Liver (tissue), 9 donors: ENCODE data around the gene DAPK1. TPM values are rescaled to one million over a fixed set of nuclear protein-coding genes. Genes with fewer than 3 reads are reported as not detected.

Experiments
- DNase-seq: peaks from one replicate; pipeline ENCODE4 v3.0.0-alpha.2; 2017; ENCODE audit warnings: low spot score
- H3K27ac ChIP-seq, 2 donors: one replicate each; pipeline ENCODE4 v1.7.0; 2013; ENCODE audit warnings: inconsistent platforms in 2 of 2, low read length in 2 of 2, control low read depth in 1 of 2, low read depth in 1 of 2, mild to moderate bottlenecking in 1 of 2
- H3K27me3 ChIP-seq, 4 donors: one replicate each; pipeline versions ENCODE4 v1.6.1 to v1.7.0; 2013; ENCODE audit warnings: low read length in 3 of 4, inconsistent platforms in 1 of 4, mild to moderate bottlenecking in 1 of 4, moderate library complexity in 1 of 4; ENCODE audit not compliant: control insufficient read depth in 4 of 4, insufficient read depth in 4 of 4
- H3K36me3 ChIP-seq, 4 donors: one replicate each; pipeline versions ENCODE4 v1.6.1 to v1.7.0; 2013; ENCODE audit warnings: low read length in 3 of 4, mild to moderate bottlenecking in 3 of 4, low read depth in 1 of 4, moderate library complexity in 1 of 4; ENCODE audit not compliant: control insufficient read depth in 4 of 4, insufficient read depth in 3 of 4
- H3K4me1 ChIP-seq, 4 donors: one replicate each; pipeline versions ENCODE4 v1.6.1 to v1.7.0; 2013; ENCODE audit warnings: low read length in 3 of 4, mild to moderate bottlenecking in 3 of 4, moderate library complexity in 1 of 4; ENCODE audit not compliant: control insufficient read depth in 4 of 4, insufficient read depth in 4 of 4
- H3K4me3 ChIP-seq, 3 donors: one replicate each; pipeline versions ENCODE4 v1.6.1 to v1.7.0; 2013; ENCODE audit warnings: low read length in 3 of 3, control low read depth in 1 of 3, low read depth in 1 of 3, mild to moderate bottlenecking in 1 of 3
- H3K9ac ChIP-seq, 2 donors: one replicate each; pipeline ENCODE4 v1.7.0; 2013; ENCODE audit warnings: low read length in 2 of 2, mild to moderate bottlenecking in 2 of 2, moderate library complexity in 2 of 2, control low read depth in 1 of 2, low read depth in 1 of 2
- H3K9me3 ChIP-seq, 4 donors: one replicate each; pipeline versions ENCODE4 v1.6.1 to v1.7.0; 2013; ENCODE audit warnings: low read length in 3 of 4; ENCODE audit not compliant: control insufficient read depth in 4 of 4
- CTCF ChIP-seq: fragments of 150-350 bp; IDR thresholded peaks from 2 replicates; pipeline ENCODE4 v1.5.1; 2017; ENCODE audit warnings: improper control_type of control experiment, low read depth, low read length; ENCODE audit not compliant: missing input control
- EGR1 ChIP-seq, 2 donors: IDR thresholded peaks; 2 replicates each; pipeline ENCODE4 v1.6.1; 2016 to 2018; ENCODE audit warnings: antibody characterized with exemption in 2 of 2, low read depth in 2 of 2
- FOXA1 ChIP-seq: IDR thresholded peaks from 2 replicates; pipeline ENCODE4 v1.6.1; 2016; ENCODE audit warnings: antibody characterized with exemption
- FOXA2 ChIP-seq: IDR thresholded peaks from 2 replicates; pipeline ENCODE4 v1.6.1; 2016; ENCODE audit warnings: antibody characterized with exemption
- GABPA ChIP-seq, 2 donors: IDR thresholded peaks in 1 of 2; conservative IDR thresholded peaks in 1 of 2; 2 replicates each; pipeline ENCODE4 v1.6.1; 2016; ENCODE audit warnings: antibody characterized with exemption in 2 of 2, mild to moderate bottlenecking in 1 of 2, moderate library complexity in 1 of 2
- HNF4A ChIP-seq, 2 donors: conservative IDR thresholded peaks; 2 replicates each; pipeline ENCODE4 v1.6.1; 2016; ENCODE audit warnings: antibody characterized with exemption in 2 of 2, mild to moderate bottlenecking in 2 of 2
- HNF4G ChIP-seq: IDR thresholded peaks from 2 replicates; pipeline ENCODE4 v1.6.1; 2016; ENCODE audit warnings: antibody characterized with exemption
- JUND ChIP-seq, 2 donors: IDR thresholded peaks; 2 replicates each; pipeline ENCODE4 v1.6.1; 2016; ENCODE audit warnings: antibody characterized with exemption in 2 of 2
- NR2F2 ChIP-seq: IDR thresholded peaks from 2 replicates; pipeline ENCODE4 v1.6.1; 2016; ENCODE audit warnings: antibody characterized with exemption
- RAD21 ChIP-seq, 2 donors: IDR thresholded peaks; 2 replicates each; pipeline ENCODE4 v1.6.1; 2016; ENCODE audit warnings: antibody characterized with exemption in 2 of 2, mild to moderate bottlenecking in 2 of 2
- REST ChIP-seq: IDR thresholded peaks from 2 replicates; pipeline ENCODE4 v1.6.1; 2016; ENCODE audit warnings: antibody characterized with exemption, mild to moderate bottlenecking
- RXRA ChIP-seq, 2 donors: IDR thresholded peaks; 2 replicates each; pipeline ENCODE4 v1.6.1; 2017 to 2018; ENCODE audit warnings: antibody characterized with exemption in 2 of 2, mild to moderate bottlenecking in 1 of 2
- SP1 ChIP-seq: IDR thresholded peaks from 2 replicates; pipeline ENCODE4 v1.6.1; 2018; ENCODE audit warnings: antibody characterized with exemption, mild to moderate bottlenecking
- TAF1 ChIP-seq: conservative IDR thresholded peaks from 2 replicates; pipeline ENCODE4 v1.6.1; 2016; ENCODE audit warnings: antibody characterized with exemption, mild to moderate bottlenecking
- YY1 ChIP-seq: IDR thresholded peaks from 2 replicates; pipeline ENCODE4 v1.6.1; 2016; ENCODE audit warnings: antibody characterized with exemption, mild to moderate bottlenecking
- ZBTB33 ChIP-seq: IDR thresholded peaks from 2 replicates; pipeline ENCODE4 v1.6.1; 2016; ENCODE audit warnings: antibody characterized with exemption
- WGBS: extraction: QIAGEN DNeasy Blood & Tissue Kit; methylation state at CpG from one replicate; pipeline ENCODE4 v1.1.7; 2013; 5-methylcytosine and 5-hydroxymethylcytosine counted together
- polyA plus RNA-seq, 2 donors: library from polyadenylated mRNA; stranded (reverse) in 1 of 2; unstranded in 1 of 2; fragments of 200-250 nt in 1 of 2; fragments of >200 nt in 1 of 2; fragmentation: Nextera tagmentation in 1 of 2; extraction: Ambion mirVana in 1 of 2; gene quantifications; one replicate each; pipeline versions ENCODE4 v1.2.1 to v1.2.3, GENCODE V29; 2013 to 2015
- total RNA-seq, 2 donors: library from RNA; depleted of rRNA; stranded (reverse); fragments of >200 nt; gene quantifications; one replicate each; pipeline ENCODE4 v1.2.3, GENCODE V29; 2014
- TF ChIP-seq, protein P1 (sequence below): IDR thresholded peaks from 2 replicates; pipeline ENCODE4 v1.6.1; 2016; ENCODE audit warnings: antibody characterized with exemption
- TF ChIP-seq, protein P2 (sequence below): IDR thresholded peaks from 2 replicates; pipeline ENCODE4 v1.6.1; 2016; ENCODE audit warnings: antibody characterized with exemption
- donor health status: healthy.
- donor health status: healthy.
- donor health status: healthy.
- donor health status: healthy.
- donor health status: healthy.

The DAPK1 gene
- total and polyA plus RNA-seq, 4 donors: 14.0 to 40.8 (median 21.8) TPM

DNA sequence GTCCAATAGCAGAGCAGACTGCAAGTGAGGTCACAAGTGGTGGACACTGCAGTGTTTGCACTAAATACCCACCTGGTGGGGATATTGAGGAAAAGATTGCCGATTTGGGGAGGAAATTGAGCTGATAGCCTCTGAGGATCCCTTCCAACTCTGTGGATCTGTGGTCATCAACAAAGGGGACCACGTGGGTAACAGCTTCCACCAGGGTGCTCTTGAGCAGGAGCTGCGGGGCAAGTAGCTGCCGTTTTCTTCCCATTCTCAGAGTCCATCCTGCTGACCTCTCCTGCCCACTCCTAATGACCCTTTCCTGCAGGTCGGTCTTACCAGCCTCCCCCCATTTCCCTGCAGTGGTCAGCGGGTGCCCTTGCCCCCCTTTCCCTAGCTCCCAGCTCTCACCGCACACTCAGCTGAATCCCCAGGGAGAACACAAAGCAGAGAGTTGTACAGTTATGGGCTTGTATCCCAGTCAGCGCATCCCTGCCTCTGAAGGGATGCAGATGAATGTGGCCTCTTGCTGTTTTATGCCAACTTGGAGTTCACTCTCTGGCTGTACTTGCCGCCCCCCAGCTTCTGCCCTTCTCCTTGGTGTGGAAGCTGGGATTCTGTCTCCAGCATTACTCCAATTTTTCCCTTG is 18.0 kb downstream of the DAPK1 start:
- no peak for DNase-seq
- peaks cover 2 to 48% (median 28%) of the 10 kb centered on the region in 4 donors for H3K4me1 ChIP-seq
- H3K27me3 ChIP-seq: no peaks in the 10 kb centered on the region
- no peak overlapping the region for H3K4me3 ChIP-seq
- H3K9ac ChIP-seq: no peak overlapping the region
- TF ChIP-seq CTCF (no peak), YY1 (no peak), SP1 (no peak), FOXA1 (no peak), TAF1 (no peak), ZBTB33 (no peak), HNF4A (conservative IDR thresholded peaks at IDR 0.05) (no peak), FOXA2 (no peak), REST (no peak), NR2F2 (no peak), RAD21 (IDR thresholded peaks at IDR 0.05) (no peak), RXRA (IDR thresholded peaks at IDR 0.05) (no peak), EGR1 (IDR thresholded peaks at IDR 0.05; ENCODE audit: low read depth in 2 of 2) (no peak), GABPA (IDR thresholded peaks at IDR 0.05 in 1 of 2, conservative IDR thresholded peaks at IDR 0.05 in 1 of 2) (no peak), JUND (IDR thresholded peaks at IDR 0.05) (no peak), HNF4G (no peak)
- TF ChIP-seq, protein P1, sequence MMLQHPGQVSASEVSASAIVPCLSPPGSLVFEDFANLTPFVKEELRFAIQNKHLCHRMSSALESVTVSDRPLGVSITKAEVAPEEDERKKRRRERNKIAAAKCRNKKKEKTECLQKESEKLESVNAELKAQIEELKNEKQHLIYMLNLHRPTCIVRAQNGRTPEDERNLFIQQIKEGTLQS: no peak
- TF ChIP-seq, protein P2, sequence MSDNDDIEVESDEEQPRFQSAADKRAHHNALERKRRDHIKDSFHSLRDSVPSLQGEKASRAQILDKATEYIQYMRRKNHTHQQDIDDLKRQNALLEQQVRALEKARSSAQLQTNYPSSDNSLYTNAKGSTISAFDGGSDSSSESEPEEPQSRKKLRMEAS: no peak
- H3K36me3 ChIP-seq: peaks cover 0 to 8% (median 3%) of the 10 kb centered on the region in 4 donors
- 82% methylated on average over 9 of the region's 9 CpGs for WGBS
- peak overlapping the region; percentile 49 to 65 for H3K27ac ChIP-seq
- no peaks in the 10 kb centered on the region for H3K9me3 ChIP-seq
